Hematopoietic multipotent progenitor cell treated with erythropoietin and hydrocortisone succinate and interleukin-3 and kit ligand, for 15 days (in vitro differentiated cells): Measurements from ENCODE around the gene IQSEC1.
"Not testable (repeated sequence)": the region's sequence is repeated elsewhere in the genome, so short reads cannot be mapped to it uniquely, and the experiment has no call there.

Experiments
- DNase-seq: peaks from one replicate; pipeline ENCODE4 v3.0.0-alpha.2; 2015; ENCODE audit warnings: low spot score

Gene IQSEC1

GRCh38 chr3:12870942-12871341 is 202.3 kb downstream of the IQSEC1 start:
- DNase-seq: no peak

DNA sequence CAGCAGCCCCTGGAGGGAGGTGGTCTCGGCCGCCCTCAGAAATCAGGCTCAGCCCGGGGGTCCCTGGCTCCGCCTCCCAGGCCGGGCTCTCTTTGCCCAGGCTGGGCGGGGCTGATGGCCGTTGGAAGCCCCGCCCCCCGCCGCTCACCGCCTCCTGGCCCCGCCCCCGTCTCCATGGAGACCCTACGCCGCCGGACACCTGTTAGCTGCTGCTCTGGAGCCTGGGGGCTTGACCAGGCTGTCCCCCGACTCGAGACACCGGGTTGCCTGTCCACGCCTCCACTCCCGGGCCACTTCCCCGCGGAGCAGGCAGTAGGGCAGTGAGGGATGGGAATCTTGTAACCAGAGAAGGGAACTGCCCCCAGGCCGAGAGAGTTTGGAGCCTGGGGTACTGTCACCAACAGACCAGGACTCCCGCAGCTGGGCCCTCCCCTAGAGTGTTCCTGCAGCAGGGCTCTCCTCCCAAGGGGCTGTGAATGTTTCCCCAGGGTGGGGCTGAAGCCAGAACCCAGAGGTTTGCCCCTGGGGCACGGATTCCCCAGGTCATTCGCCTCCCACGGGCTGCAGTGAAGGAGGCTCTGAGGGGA is 204.1 kb downstream of the IQSEC1 start:
- DNase-seq: peak; percentile 57

DNA sequence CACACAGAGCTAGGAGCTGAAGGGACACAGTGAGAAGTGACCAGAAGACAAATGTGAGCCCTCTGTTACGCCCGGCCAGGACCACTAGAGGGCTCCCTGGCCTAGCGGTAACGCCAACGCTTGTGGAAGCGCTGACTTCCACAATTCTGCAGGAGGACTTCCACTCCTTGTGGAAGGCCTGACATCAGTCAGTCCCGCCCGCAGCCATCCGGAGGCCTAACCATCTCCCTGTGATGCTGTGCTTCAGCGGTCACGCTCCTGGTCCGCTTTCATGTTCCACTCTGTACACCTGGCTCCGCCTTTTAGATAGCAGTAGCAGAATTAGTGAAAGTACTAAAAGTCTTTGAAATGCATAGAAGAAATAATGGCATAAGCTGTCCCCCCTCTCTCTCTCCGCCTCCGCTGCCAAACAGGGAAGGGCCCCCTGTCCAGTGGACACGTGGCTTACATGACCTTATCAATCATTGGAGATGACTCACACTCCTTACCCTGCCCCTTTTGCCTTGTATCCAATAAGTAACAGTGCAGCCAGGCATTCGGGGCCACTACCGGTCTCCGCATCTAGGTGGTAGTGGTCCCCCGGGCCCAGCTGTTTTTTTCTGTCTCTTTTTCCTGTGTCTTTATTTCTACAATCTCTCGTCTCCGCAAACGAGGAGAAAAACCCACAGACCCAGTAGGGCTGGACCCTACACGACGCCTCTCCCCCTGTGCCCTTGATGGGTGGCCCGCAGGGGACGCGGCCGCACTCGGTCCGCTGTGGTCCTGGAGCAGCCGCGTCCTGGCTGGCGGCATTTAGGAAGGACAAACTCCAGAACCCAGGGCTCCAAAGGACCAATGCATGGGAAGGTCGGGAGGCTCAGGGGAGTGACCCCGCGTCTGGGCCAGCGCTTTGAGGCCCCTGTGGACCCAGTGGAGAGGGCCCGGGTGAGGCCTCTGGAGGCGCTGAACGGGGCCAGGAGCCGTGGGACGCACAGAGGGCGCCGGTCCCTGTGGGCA is 204.9 kb downstream of the IQSEC1 start:
- peak; percentile 80 for DNase-seq

DNA sequence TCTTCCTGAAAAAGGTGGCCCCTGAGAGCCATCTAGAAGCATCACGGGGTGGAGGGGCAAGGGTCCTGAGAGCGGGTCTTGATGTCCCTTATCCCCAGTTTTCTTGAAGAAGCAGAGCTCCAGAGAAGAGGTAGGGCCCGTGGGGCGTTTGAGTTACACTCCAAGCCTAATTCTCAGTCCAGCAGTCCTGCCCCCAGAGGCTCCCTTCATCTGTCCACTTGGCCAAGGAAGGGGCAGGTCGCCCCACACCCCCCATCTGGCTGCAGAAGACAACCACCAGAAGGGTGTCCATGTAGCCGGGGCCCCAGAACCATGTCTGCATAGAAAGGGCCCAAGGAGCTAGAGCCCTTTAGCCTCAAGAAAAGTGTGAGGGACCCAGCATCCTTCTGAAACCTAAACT is 206.4 kb downstream of the IQSEC1 start:
- no peak for DNase-seq

- DNase-seq: no peak
These were observed 208.0 kb downstream of the IQSEC1 start for GRCh38 chr3:12865271-12865670.

- DNase-seq: no peak
These were observed 210.8 kb downstream of the IQSEC1 start for GRCh38 chr3:12862387-12862786.

DNA sequence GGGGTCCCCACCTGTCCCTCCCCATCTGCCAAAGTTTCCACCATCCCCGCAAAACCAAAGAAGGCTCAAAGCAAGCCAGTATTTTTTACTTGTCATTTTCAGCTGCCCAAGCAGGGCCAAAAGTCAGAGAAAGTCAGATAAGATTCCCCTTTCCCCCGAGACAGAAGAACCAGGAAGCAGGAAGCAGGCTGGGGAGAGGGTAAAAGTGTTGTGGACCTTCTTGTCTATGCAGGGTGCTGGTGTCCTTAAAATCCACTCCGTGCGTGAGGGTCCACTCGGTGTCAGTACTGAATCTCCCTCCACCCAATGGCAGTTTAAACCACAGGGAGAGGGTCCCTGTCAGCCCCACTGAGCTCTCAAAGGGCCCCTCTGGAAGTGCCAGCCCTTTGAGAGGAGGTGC is 211.6 kb downstream of the IQSEC1 start:
- DNase-seq: no peak

- DNase-seq: no peak
These were observed 213.4 kb downstream of the IQSEC1 start for GRCh38 chr3:12859840-12860239.

GRCh38 chr3:12856626-12857025 is 216.6 kb downstream of the IQSEC1 start:
- DNase-seq: no peak

DNA sequence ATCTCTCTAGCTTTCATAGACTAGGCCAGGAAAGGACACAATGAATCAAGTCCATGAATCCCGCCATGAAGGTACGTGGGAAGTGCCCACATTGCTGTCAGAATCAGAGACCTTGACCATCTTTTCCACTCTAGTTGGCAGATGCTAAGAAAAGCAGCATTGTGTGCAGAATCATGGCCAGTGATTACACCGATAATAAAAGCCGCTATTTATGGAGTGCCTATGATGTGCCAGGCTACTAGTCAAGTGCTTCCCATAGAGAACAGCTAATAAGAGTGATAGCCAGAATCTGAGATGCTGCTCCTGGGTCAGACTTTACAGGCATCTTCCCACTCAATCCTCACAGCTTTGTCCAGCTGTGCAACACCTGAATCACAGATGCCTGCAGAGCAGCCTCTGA is 218.7 kb downstream of the IQSEC1 start:
- DNase-seq: no peak

DNA sequence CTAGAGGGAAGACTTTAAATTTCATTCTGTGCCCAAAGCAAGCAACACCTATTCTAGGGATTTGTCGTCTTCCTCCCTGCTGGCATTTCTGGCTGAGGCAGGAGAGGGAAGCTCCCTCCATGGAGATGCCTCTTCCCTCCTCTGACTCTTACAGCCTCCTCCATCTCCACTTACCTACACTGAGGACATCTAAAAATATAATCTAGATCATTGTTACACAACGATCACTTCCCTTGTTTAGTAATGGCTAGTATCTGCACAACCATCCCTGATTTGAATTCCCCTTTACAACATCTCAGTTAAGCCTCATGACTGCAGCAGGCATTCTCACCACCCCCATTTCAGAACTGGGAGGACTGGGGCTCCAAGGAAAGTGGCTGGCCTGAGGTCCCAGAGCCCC is 219.4 kb downstream of the IQSEC1 start:
- not testable (repeated sequence) for DNase-seq

DNA sequence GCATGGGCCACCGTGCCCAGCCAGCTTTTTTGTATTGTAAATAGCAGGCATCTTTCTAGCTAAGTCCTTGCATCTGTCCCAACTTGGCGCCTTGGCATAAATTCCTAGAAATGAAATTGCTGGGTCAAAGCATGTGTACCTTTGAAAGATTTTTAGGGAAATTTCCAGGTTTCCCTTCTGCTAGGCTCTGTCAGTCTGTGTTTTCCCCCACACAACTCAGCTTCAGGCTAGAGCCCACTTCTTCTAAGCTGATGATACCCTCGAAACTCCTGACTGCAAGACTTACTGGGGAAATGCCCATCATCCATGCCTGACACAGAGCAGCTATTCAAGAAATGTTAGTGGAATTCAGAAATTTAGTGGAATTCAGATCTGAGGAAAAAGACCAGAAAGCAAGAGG is 221.0 kb downstream of the IQSEC1 start:
- no peak for DNase-seq
